Choroid plexus epithelial cell (primary cell): Measurements from ENCODE around the gene CCDC178.
A peak's percentile ranks its signal among the peaks of the same experiment; 100 is the strongest.

Experiments used
- DNase-seq: peaks from one replicate; pipeline ENCODE4 v3.0.0-alpha.2; 2010; ENCODE audit warnings: low read depth
- H3K4me3 ChIP-seq: 2 replicates; pipeline ENCODE4 v1.5.1; 2011; ENCODE audit warnings: low read depth, mild to moderate bottlenecking, control low read depth, low read length, moderate library complexity
- CTCF ChIP-seq: conservative IDR thresholded peaks from 2 replicates; pipeline ENCODE4 v1.5.1; 2011; ENCODE audit warnings: low read depth, mild to moderate bottlenecking, control low read depth, inconsistent platforms, low read length, moderate library complexity

CCDC178 gene

GRCh38 chr18:33034212-33034611 lies 406.3 kb downstream of the CCDC178 start:
- no peak for TF ChIP-seq CTCF
- no peak overlapping the region for H3K4me3 ChIP-seq
- no peak for DNase-seq

GRCh38 chr18:33022370-33022769 lies 418.2 kb downstream of the CCDC178 start:
- no peak for TF ChIP-seq CTCF
- no peak for DNase-seq
- H3K4me3 ChIP-seq, result no peak overlapping the region

GRCh38 chr18:33020877-33021276 lies 419.6 kb downstream of the CCDC178 start:
- no peak overlapping the region for H3K4me3 ChIP-seq
- TF ChIP-seq CTCF, result peak; percentile 17
- DNase-seq, result peak; percentile 21

GRCh38 chr18:33014060-33014796 lies 426.3 kb downstream of the CCDC178 start:
- H3K4me3 ChIP-seq, result no peak overlapping the region
- DNase-seq, result peak; percentile 11
- TF ChIP-seq CTCF, result no peak

GRCh38 chr18:33010149-33010548 lies 430.4 kb downstream of the CCDC178 start:
- TF ChIP-seq CTCF, result no peak
- no peak for DNase-seq
- H3K4me3 ChIP-seq, result no peak overlapping the region

GRCh38 chr18:32998921-32999320 lies 441.6 kb downstream of the CCDC178 start:
- DNase-seq, result no peak
- no peak overlapping the region for H3K4me3 ChIP-seq
- TF ChIP-seq CTCF, result no peak

- H3K4me3 ChIP-seq, result no peak overlapping the region
- TF ChIP-seq CTCF, result no peak
- no peak for DNase-seq
These were observed 442.2 kb downstream of the CCDC178 start for GRCh38 chr18:32998285-32998684.
